GM12801 (cell line): Measurements from ENCODE around the gene PLEKHO1.

Experiments used
- TF ChIP-seq, protein P1 (sequence below): IDR thresholded peaks from one replicate; pipeline ENCODE4 v1.5.1; 2011; ENCODE audit warnings: control low read depth; ENCODE audit not compliant: insufficient read length; ENCODE audit errors: extremely low read depth

The PLEKHO1 gene

GRCh38 chr1:150165622-150166612 is 16.2 kb downstream of the PLEKHO1 start:
- TF ChIP-seq, protein P1, sequence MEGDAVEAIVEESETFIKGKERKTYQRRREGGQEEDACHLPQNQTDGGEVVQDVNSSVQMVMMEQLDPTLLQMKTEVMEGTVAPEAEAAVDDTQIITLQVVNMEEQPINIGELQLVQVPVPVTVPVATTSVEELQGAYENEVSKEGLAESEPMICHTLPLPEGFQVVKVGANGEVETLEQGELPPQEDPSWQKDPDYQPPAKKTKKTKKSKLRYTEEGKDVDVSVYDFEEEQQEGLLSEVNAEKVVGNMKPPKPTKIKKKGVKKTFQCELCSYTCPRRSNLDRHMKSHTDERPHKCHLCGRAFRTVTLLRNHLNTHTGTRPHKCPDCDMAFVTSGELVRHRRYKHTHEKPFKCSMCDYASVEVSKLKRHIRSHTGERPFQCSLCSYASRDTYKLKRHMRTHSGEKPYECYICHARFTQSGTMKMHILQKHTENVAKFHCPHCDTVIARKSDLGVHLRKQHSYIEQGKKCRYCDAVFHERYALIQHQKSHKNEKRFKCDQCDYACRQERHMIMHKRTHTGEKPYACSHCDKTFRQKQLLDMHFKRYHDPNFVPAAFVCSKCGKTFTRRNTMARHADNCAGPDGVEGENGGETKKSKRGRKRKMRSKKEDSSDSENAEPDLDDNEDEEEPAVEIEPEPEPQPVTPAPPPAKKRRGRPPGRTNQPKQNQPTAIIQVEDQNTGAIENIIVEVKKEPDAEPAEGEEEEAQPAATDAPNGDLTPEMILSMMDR: peak; percentile 43

- TF ChIP-seq, protein P1: no peak
Measured at GRCh38 chr1:150168960-150169601, 19.4 kb downstream of the PLEKHO1 start.

GRCh38 chr1:150171801-150172200 is 22.1 kb downstream of the PLEKHO1 start:
- TF ChIP-seq, protein P1: no peak

DNA sequence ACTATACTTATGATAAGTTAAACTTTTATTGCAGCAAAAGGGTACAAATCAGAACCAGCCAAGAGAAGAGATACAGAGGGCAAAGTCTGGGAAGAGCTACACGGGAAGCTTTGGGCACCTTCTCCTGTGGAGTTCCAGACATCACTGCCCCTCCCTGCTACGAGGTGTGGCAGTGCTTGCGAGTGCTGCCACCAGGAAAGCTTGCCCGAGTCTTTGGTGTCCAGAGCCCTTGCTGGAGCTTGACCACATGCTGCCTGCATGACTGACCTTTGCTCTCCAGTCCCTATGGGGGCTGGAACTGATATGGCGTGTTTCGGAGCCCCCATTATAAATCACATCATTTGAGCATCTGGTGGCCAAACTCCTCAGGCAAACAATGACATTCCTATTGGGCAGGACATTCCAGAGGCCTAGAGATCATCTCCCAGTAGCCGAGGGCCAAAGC is 23.4 kb downstream of the PLEKHO1 start:
- TF ChIP-seq, protein P1: no peak

DNA sequence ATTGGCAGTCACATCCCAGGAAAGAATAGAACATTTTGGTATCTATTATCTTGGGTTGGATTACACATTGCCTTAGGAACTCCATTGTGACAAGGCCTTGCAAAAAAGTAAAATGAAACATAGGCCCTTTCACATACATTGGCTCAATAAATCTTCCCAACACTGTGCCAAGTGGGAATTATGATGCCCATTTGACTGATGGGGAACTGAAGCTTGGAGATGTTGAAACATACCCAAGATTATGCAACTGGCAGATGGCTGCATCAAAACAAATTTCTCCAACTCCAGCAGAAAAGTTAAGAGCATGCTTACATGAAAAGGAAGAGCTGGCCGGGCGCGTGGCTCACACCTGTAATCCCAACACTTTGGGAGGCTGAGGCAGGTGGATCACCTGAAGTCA is 26.9 kb downstream of the PLEKHO1 start:
- TF ChIP-seq, protein P1: no peak

DNA sequence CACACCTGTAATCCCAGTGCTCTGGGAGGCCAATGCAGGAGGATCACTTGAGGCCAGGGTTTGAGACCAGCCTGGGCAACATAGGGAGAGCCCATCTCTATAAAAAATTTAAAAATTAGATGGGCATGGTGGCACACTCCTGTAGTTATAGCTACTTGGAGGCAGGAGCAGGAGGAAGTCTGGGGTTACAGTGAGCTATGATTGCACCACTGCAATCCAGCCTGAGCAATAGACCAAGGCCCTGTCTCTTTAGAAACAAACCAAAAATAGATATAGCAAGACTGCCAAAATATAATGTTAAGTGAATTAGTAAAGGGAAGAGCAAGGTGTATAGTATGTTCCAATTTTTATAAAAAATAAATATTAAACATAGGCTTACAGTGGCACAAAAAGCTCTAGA is 28.8 kb downstream of the PLEKHO1 start:
- TF ChIP-seq, protein P1: no peak

- TF ChIP-seq, protein P1: no peak
Measured at GRCh38 chr1:150179867-150180266, 30.2 kb downstream of the PLEKHO1 start.
